Activated naive CD8-positive, alpha-beta T cell treated with anti-CD3 and anti-CD28 coated beads for 36 hours (primary cell): ENCODE measurements around the gene OMD. TPM values are rescaled to one million over a fixed set of nuclear protein-coding genes. Genes with fewer than 3 reads are reported as not detected.

Source experiments
- total RNA-seq, 2 experiments: library from RNA; stranded (reverse); gene quantifications; one replicate each; pipeline ENCODE4 v1.2.3, GENCODE V29; 2021

Gene OMD
- total RNA-seq, 2 experiments from 2014 or later, result not detected

Other genes with a start within 250 kb of the OMD start
- 100 to 1,000 TPM; 280 TPM for gene IARS1, start 130.8 kb downstream of the OMD start, total RNA-seq
- gene NOL8, start 99.1 kb downstream of the OMD start, total RNA-seq, result 10 to 100 TPM; 65.0 to 73.3 TPM
- 10 to 100 TPM; 26.5 to 27.0 TPM for gene CENPP, start 98.5 kb downstream of the OMD start, total RNA-seq
- not detected for gene OGN, start 19.9 kb downstream of the OMD start, total RNA-seq
- gene ASPN, start 58.0 kb upstream of the OMD start, total RNA-seq, result not detected
- not detected for gene ECM2, start 111.5 kb upstream of the OMD start, total RNA-seq
- 10 to 100 TPM; 13.0 to 13.9 TPM for gene IPPK, start 245.7 kb upstream of the OMD start, total RNA-seq